HG03457 (cell line): Measurements from ENCODE around the gene SHISA7.
A peak's percentile ranks its signal among the peaks of the same experiment; 100 is the strongest.

Source experiments
- ATAC-seq: cut with Tn5 transposase; IDR thresholded peaks from one replicate; pipeline ENCODE4 v1.9.1; 2021; ENCODE audit warnings: moderate number of reproducible peaks; ENCODE audit not compliant: unreplicated experiment

The SHISA7 gene

GRCh38 chr19:55391191-55391670 lies 51.9 kb downstream of the SHISA7 start:
- ATAC-seq, result no peak

GRCh38 chr19:55390461-55390880 lies 52.6 kb downstream of the SHISA7 start:
- ATAC-seq, result no peak

GRCh38 chr19:55389386-55390317 lies 53.4 kb downstream of the SHISA7 start:
- ATAC-seq, result no peak

GRCh38 chr19:55387736-55388497 lies 55.2 kb downstream of the SHISA7 start:
- ATAC-seq, result no peak

- ATAC-seq, result no peak
Observed at GRCh38 chr19:55386493-55386971, 56.6 kb downstream of the SHISA7 start.

GRCh38 chr19:55385724-55386492 lies 57.2 kb downstream of the SHISA7 start, which contains the start of gene RPL28:
RPL28 (plus strand) TSS chr19:55385932; CDS start chr19:55386358, 426 bp downstream.
- ATAC-seq, result peak; percentile 53

GRCh38 chr19:55384920-55385723 lies 58.0 kb downstream of the SHISA7 start:
- peak; percentile 36 for ATAC-seq

GRCh38 chr19:55384131-55384919 lies 58.8 kb downstream of the SHISA7 start, which contains the start of gene TMEM238:
TMEM238 (minus strand) TSS chr19:55384292; CDS start chr19:55384259, 33 bp downstream.
- no peak for ATAC-seq

GRCh38 chr19:55383279-55384130 lies 59.6 kb downstream of the SHISA7 start:
- ATAC-seq, result no peak

GRCh38 chr19:55382522-55383054 lies 60.5 kb downstream of the SHISA7 start:
- ATAC-seq, result no peak

GRCh38 chr19:55382013-55382412 lies 61.1 kb downstream of the SHISA7 start:
- ATAC-seq, result no peak

GRCh38 chr19:55379174-55379573 lies 63.9 kb downstream of the SHISA7 start:
- ATAC-seq, result no peak
